Neural cell (in vitro differentiated cells): ENCODE data around the gene SIK3. TPM values are rescaled to one million over a fixed set of nuclear protein-coding genes. Genes with fewer than 3 reads are reported as not detected.
A peak's percentile ranks its signal among the peaks of the same experiment; 100 is the strongest.

Source experiments
- H2AFZ ChIP-seq: fragments of 200-600, 300-800 bp; sonication (generic), shearing (Covaris generic); 2 replicates; pipeline ENCODE4 v1.6.0; 2014; ENCODE audit warnings: low read depth, mild to moderate bottlenecking, antibody characterized with exemption, low read length, moderate library complexity
- H3F3A ChIP-seq: fragments of 200-600 bp; shearing (Covaris generic); 2 replicates; pipeline ENCODE4 v1.6.1; 2016; ENCODE audit warnings: mild to moderate bottlenecking, moderate library complexity, mixed read lengths, antibody characterized with exemption, low read length; ENCODE audit not compliant: insufficient read depth, poor library complexity, severe bottlenecking
- H3K27ac ChIP-seq: fragments of 200-600, 300-800 bp; sonication (generic), shearing (Covaris generic); 2 replicates; pipeline ENCODE4 v1.5.1; 2014; ENCODE audit warnings: mild to moderate bottlenecking, low read length, moderate library complexity
- H3K27me3 ChIP-seq: fragments of 300-800, 200-600 bp; sonication (generic), shearing (Covaris generic); 2 replicates; pipeline ENCODE4 v1.6.0; 2014; ENCODE audit warnings: mild to moderate bottlenecking, low read depth, low read length, moderate library complexity; ENCODE audit not compliant: insufficient read depth
- H3K36me3 ChIP-seq: fragments of 300-800, 200-600 bp; sonication (generic), shearing (Covaris generic); 2 replicates; pipeline ENCODE4 v1.5.1; 2014; ENCODE audit warnings: mild to moderate bottlenecking, antibody characterized with exemption, low read length, moderate library complexity; ENCODE audit not compliant: insufficient read depth
- H3K4me2 ChIP-seq: fragments of 300-800, 200-600 bp; sonication (generic), shearing (Covaris generic); 2 replicates; pipeline ENCODE4 v1.6.0; 2014; ENCODE audit warnings: mild to moderate bottlenecking, low read length
- H3K4me3 ChIP-seq: fragments of 300-800, 200-600 bp; sonication (generic), shearing (Covaris generic); 2 replicates; pipeline ENCODE4 v1.5.1; 2014; ENCODE audit warnings: mild to moderate bottlenecking, low read length, moderate library complexity
- H3K79me2 ChIP-seq: fragments of 200-600 bp; shearing (Covaris generic); replicated peaks from 2 replicates; pipeline ENCODE4 v1.6.0; 2014; ENCODE audit warnings: mild to moderate bottlenecking, low read length, moderate library complexity; ENCODE audit not compliant: insufficient read depth
- H3K9ac ChIP-seq: fragments of 300-800, 200-600 bp; sonication (generic), shearing (Covaris generic); 2 replicates; pipeline ENCODE4 v1.6.1; 2016; ENCODE audit warnings: mild to moderate bottlenecking, low read length, mixed read lengths
- H3K9me2 ChIP-seq: fragments of 200-600 bp; shearing (Covaris generic); 2 replicates; pipeline ENCODE4 v1.6.1; 2016; ENCODE audit warnings: mild to moderate bottlenecking, low read length, mixed read lengths; ENCODE audit not compliant: insufficient read depth
- H3K9me3 ChIP-seq: fragments of 200-600, 300-800 bp; sonication (generic), shearing (Covaris generic); 2 replicates; pipeline ENCODE4 v1.6.1; 2016; ENCODE audit warnings: mild to moderate bottlenecking, mixed run types, low read length, moderate library complexity, mixed read lengths
- H4K20me1 ChIP-seq: fragments of 200-600 bp; shearing (Covaris generic); 2 replicates; pipeline ENCODE4 v1.6.1; 2016; ENCODE audit warnings: mild to moderate bottlenecking, mixed run types; ENCODE audit not compliant: insufficient read depth
- CTCF ChIP-seq: fragments of 450-650 bp; IDR thresholded peaks from 2 replicates; pipeline ENCODE4 v1.5.1; 2014; ENCODE audit warnings: antibody characterized with exemption, mild to moderate bottlenecking, moderate library complexity; ENCODE audit not compliant: poor library complexity, severe bottlenecking
- EP300 ChIP-seq: fragments of 450-650 bp; conservative IDR thresholded peaks from 2 replicates; pipeline ENCODE4 v1.6.1; 2014; ENCODE audit warnings: antibody characterized with exemption, mild to moderate bottlenecking, moderate library complexity; ENCODE audit not compliant: poor library complexity, severe bottlenecking
- EZH2 ChIP-seq: fragments of 200-600, 300-800 bp; shearing (Covaris generic), sonication (generic); IDR thresholded peaks from 2 replicates; pipeline ENCODE4 v1.6.1; 2014; ENCODE audit warnings: antibody characterized with exemption, low read length, borderline replicate concordance, mild to moderate bottlenecking; ENCODE audit not compliant: insufficient read depth, poor library complexity, severe bottlenecking
- MXI1 ChIP-seq: fragments of 450-650 bp; conservative IDR thresholded peaks from 2 replicates; pipeline ENCODE4 v1.6.1; 2014; ENCODE audit warnings: antibody characterized with exemption, mild to moderate bottlenecking; ENCODE audit not compliant: poor library complexity, severe bottlenecking
- POLR2AphosphoS5 ChIP-seq: IDR thresholded peaks from 2 replicates; pipeline ENCODE4 v1.6.1; 2012
- RAD21 ChIP-seq: fragments of 450-650 bp; conservative IDR thresholded peaks from 2 replicates; pipeline ENCODE4 v1.6.1; 2014; ENCODE audit warnings: antibody characterized with exemption, mild to moderate bottlenecking, moderate library complexity
- REST ChIP-seq: IDR thresholded peaks from 2 replicates; pipeline ENCODE4 v1.6.1; 2012; ENCODE audit warnings: borderline replicate concordance
- SMC3 ChIP-seq: fragments of 450-650 bp; conservative IDR thresholded peaks from 2 replicates; pipeline ENCODE4 v1.6.1; 2014; ENCODE audit warnings: antibody characterized with exemption, mild to moderate bottlenecking, moderate library complexity; ENCODE audit not compliant: poor library complexity
- TAF1 ChIP-seq: IDR thresholded peaks from 2 replicates; pipeline ENCODE4 v1.6.1; 2012; ENCODE audit warnings: low read depth
- polyA plus RNA-seq: library from polyadenylated mRNA; depleted of rRNA; stranded (reverse); fragments of >200 nt; gene quantifications from 2 replicates; pipeline ENCODE4 v1.2.3, GENCODE V29; 2014

The SIK3 gene
- polyA plus RNA-seq, 1 donor from 2014 or later, result 11.2 TPM

GRCh38 chr11:117143871-117144476, 45.7 kb upstream of the SIK3 start, which contains the start of gene PAFAH1B2:
PAFAH1B2 (plus strand) TSS chr11:117144287; CDS start chr11:117152448, 8,161 bp downstream.
- Histone ChIP-seq H3K9ac (peak within 1 kb of the TSS; percentile 91), H3K9me3 (no peaks in the 10 kb centered on the region), H3F3A (no peaks in the 10 kb centered on the region), H3K27ac (peak within 1 kb of the TSS; percentile 94), H3K27me3 (no peaks in the 10 kb centered on the region), H3K4me2 (peak within 1 kb of the TSS; percentile 85), H4K20me1 (peaks cover 9% of the 10 kb centered on the region), H3K4me3 (peak within 1 kb of the TSS; percentile 88), H2AFZ (peak within 1 kb of the TSS; percentile 89), H3K9me2 (no peaks in the 10 kb centered on the region), H3K36me3 (no peaks in the 10 kb centered on the region), H3K79me2 (peaks cover 44% of the 10 kb centered on the region)
- TF ChIP-seq SMC3, result no peak
- TF ChIP-seq POLR2AphosphoS5, result no peak
- TF ChIP-seq EZH2, result no peak
- peak; percentile 72 for TF ChIP-seq REST
- peak; percentile 64 for TF ChIP-seq EP300
- no peak for TF ChIP-seq CTCF
- peak; percentile 96 for TF ChIP-seq TAF1
- peak; percentile 97 for TF ChIP-seq MXI1
- TF ChIP-seq RAD21, result peak; percentile 45

DNA sequence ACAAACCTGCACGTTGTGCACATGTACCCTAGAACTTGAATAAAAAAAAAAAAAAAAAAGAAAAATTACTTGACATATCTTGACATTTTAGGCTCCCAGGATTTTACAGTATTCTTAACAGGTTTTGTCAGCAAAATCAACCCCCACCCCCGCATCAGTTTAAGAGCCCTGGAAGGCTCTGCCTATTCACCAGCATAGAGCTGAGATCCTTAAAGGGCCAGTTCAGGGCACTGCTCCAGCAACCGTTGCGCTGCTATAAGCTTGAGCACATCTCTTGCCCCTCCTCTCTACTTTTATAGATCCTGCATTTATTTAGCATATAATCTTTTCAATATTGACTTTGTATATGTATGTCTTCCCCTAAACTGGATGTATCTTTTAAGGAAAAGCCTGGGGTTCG, 45.2 kb upstream of the SIK3 start:
- no peak for TF ChIP-seq CTCF
- no peak for TF ChIP-seq TAF1
- TF ChIP-seq MXI1, result no peak
- no peak for TF ChIP-seq EP300
- TF ChIP-seq REST, result no peak
- TF ChIP-seq POLR2AphosphoS5, result no peak
- TF ChIP-seq SMC3, result no peak
- no peak for TF ChIP-seq RAD21
- no peak for TF ChIP-seq EZH2
- Histone ChIP-seq H4K20me1 (peaks cover 9% of the 10 kb centered on the region), H3K27me3 (no peaks in the 10 kb centered on the region), H3K9me3 (no peaks in the 10 kb centered on the region), H3K4me2 (peak overlapping the region; percentile 85), H3K9ac (peak overlapping the region; percentile 91), H2AFZ (peak overlapping the region; percentile 89), H3K79me2 (peaks cover 39% of the 10 kb centered on the region), H3K36me3 (no peaks in the 10 kb centered on the region), H3F3A (no peaks in the 10 kb centered on the region), H3K4me3 (peak overlapping the region; percentile 88), H3K27ac (peak overlapping the region; percentile 94), H3K9me2 (no peaks in the 10 kb centered on the region)
